ENCODE results near the gene TNFRSF14. TPM values are rescaled to one million over a fixed set of nuclear protein-coding genes. Genes with fewer than 3 reads are reported as not detected.
A peak's percentile ranks its signal among the peaks of the same experiment; 100 is the strongest.
"Not testable (repeated sequence)": the region's sequence is repeated elsewhere in the genome, so short reads cannot be mapped to it uniquely, and the experiment has no call there.

TNFRSF14 gene
- total RNA-seq, 1 donor from 2014 or later: 16.0 TPM

DNA sequence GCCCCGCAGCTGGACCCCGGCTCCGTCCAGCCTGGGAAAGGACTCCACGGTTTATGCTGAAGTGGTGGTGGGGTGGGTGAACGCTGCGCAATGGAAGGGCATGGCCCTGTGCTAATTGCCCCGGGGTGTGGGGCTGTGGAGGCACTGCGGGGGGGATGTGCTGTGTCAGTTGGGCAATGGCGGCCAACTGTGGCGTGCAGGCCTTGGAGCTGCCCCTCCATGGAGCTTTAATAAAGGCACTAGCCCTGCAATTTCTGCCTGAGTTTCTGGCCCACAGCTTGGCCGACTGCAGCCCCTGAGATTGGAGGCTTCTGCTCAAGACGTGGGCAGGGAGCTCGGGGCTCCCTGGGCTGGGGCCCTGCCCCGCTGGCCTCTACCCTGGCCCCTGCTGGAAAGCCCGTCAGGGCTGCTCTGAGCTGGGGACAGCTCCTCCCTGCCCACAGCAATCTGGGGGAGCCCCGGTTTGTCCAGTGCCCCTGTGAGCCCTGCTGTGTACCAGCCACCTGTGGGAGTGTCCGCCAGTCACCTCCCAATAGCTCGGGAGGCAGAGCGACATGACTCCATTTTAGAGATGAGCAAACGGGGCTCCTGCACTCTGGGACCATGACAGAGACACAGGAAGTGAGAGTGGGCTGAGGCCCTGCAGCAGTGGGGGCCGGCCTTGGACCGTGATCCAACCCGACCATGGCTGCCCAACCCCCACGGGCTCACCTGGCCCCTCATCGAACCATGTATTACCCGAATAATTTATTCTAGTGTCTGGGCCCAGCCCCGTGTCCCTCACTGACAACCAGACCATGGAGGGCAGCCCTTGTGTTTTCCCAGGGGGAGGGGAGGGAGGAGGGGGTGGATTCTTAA, 8.7 kb upstream of the TNFRSF14 start:
- DNase-seq (peak; percentile 64), ATAC-seq (ENCODE audit: poor library complexity) (no peak)
- intact Hi-C loops (cut with DNase I): loop anchor here (2.0 kb wide), 2 partner anchors 31 to 133 kb away; no protein-coding TSS in a partner anchor

DNA sequence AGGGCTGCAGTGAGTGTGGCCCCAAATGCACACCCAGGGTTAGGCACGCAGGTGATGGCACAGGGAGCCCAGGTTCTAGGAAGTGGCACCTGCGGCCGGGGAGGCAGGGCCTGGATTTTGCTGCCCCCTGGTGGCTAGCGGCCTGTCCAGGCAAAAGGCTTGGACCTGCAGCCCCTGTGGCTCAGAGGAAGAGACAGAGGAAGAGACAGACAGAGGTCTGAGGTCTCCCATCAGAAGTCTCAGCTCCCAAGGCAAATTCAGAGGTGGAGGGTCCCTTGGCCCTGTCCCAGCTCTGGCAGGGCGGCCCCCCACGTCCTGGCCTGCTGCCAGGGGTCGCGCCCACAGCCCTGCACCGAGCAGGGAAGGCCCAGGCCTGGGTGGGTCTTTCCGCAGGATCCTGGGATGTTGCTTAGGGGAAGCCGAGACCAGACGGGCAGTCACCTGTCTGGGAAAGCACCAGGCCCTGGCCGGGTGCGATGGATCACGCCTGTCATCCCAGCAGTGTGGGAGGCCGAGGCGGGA, 8.0 kb upstream of the TNFRSF14 start:
- intact Hi-C loops (cut with DNase I): loop anchor here (2.0 kb wide), 1 partner anchor 31 kb away; no protein-coding TSS in a partner anchor
- ATAC-seq (ENCODE audit: poor library complexity) (peak; percentile 62), DNase-seq (peak; percentile 88)

DNA sequence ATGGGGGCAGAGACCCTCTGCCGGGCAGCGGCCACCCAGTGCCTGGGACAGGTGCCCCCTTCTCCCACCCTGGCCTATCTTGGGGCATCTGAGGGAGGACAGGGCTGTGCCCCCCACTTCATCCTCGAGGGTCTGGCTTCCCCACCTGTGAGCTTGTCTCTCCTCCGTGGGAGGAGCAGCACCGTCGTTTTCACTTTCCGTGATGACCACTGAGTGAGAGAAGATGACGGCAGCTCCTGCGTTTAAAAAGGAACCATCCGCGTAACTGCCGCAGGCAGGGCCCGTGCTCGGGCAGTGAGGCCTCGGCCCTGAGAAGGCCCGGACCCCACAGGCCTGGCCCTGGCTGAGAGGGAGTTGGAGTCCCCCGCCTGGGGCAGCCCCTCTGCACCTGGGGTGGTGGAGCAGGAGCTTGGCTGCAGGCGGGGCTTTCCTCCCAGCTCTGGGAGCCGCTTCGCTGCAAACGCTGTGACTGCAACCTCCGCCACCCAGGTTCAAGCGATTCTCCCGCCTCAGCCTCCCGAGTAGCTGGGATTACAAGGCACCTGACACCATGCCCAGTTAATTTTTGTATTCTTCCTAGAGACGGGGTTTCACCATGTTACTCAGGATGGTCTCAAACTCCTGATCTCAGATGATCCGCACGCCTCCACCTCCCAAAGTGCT, 6.7 kb upstream of the TNFRSF14 start:
- not testable (repeated sequence) for DNase-seq; ATAC-seq (ENCODE audit: poor library complexity)
- intact Hi-C loops (cut with DNase I): loop anchor here (2.0 kb wide), 1 partner anchor 29 kb away; no protein-coding TSS in a partner anchor

DNA sequence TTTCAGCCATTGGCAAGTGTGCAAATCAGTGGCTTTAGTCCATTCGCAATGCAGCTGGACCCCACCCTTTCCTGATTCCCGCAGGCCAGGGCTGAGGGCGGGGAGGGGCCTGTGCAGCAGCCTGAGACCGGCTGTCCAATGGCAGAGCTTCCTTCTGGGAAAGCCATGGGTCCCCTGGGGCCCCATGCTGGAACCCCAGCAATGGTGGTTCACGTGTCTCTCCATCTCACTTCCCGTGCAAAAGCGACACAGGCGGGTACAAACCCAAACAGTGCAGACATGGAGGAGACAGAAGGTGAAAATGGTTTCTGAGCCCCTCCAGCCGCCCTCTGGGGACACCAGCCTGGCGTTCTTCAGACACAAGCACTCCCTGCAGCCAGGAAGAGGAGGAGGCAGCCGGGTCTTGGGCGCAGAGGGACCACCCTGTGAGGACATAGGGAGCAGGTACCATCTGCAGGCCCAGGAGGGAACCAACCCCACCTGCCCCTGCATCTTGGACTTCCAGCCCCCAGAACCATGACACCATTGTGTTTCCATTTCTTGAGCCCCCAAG, 5.8 kb upstream of the TNFRSF14 start:
- intact Hi-C loops (cut with DNase I); ATAC-seq (ENCODE audit: poor library complexity); DNase-seq: not testable (repeated sequence)

DNA sequence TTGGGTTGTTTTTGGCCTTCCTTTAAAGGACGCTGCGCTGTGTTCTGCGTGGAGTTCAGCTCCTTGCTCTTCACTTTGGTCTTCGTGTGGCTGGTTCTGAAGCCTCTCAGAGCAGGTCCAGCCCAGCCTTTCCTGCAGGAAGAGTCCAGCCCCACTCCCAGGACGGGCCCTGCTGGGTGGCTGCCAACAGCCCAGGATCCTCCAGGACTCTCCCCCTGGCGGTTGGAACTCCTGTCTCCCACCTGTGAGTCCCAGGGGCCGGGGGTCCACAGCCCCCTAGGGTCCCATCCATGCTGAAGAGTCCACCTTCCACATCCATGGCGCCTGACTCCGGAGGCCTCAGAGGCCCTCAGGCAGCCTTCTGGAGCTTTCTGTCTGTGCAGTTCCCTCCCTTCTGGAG, 4.6 kb upstream of the TNFRSF14 start:
- intact Hi-C loops (cut with DNase I); ATAC-seq (ENCODE audit: poor library complexity): not testable (repeated sequence)
- peak; percentile 71 for DNase-seq

DNA sequence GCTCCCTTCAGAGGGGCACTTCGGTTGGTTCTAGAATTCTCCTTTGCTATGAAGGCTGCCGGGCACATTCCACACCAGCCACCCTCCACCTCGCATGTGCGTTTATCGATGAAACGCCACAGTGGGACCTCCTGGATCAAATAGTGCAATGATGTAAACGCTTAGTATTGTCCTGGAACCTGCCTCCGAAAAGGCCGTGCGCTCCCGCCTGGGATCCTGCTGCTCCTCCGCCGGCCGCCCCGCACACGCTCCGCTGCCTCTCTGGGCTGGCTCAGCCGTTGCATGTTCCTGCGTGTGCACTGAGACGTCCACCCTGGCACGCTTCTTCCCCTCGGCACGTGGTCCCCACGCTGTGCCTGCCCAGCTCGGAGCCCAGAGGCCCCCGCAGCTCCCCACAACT, 4.0 kb upstream of the TNFRSF14 start:
- DNase-seq: no peak
- no peak for ATAC-seq (ENCODE audit: poor library complexity)
- intact Hi-C loops (cut with DNase I): no loop called here

DNA sequence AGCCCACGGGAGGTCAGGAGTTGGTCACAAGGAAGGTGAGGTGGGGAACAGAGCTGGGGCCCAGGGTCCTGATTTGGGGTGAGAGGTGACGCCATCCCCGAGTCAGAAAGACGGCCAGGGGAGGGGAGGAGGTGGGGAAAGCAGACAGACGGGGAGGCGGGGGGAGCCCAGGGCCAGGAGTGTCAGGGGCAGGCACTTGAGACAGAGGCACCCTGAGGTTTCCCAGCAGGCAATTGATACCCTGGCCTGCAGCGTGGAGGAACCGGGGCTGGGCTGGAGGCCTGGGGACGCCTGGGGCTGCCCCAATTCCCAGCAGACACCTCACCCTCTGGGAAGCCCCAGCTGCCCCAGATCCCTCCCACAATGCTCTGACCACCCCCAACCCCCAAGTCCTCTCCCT, 3.1 kb upstream of the TNFRSF14 start:
- intact Hi-C loops (cut with DNase I); ATAC-seq (ENCODE audit: poor library complexity); DNase-seq: not testable (repeated sequence)

DNA sequence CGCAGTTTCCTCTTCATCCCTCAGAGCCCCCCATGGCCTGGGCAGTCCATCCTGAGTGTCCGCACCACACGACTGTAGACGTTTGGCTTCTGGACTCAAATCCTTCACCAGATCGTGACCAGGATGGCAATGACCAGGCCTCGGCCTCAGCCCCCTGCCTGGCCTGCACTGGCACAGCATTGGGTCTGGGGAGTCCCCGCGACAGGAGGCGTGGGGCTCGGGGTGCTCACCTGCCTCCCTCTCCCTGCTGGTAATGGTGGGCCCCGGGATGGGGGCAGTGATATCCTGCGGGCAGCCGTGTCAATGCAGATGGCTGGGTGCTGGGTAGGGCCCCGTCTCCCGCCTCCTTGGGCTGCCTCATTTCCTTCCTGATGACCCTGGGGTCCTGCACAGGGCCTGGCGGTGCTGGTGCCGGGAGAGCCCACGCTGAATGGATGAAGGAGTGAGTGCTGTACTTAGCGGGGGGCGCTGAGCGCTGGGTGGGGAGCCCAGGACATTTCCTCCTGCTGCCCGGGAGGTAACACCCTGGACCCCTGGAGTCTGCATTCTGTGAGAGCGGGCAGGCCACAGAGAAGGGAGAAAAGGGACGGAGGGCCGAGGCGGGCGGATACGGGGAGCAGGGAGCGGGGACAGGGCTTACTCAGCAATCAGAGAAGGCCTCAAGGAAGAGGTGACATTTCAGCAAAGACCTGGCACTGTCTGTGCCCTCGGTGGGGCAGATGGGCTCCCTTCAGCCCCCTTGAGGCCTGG, 2.1 kb upstream of the TNFRSF14 start:
- intact Hi-C loops (cut with DNase I): no loop called here
- DNase-seq (no peak), ATAC-seq (ENCODE audit: poor library complexity) (no peak)

DNA sequence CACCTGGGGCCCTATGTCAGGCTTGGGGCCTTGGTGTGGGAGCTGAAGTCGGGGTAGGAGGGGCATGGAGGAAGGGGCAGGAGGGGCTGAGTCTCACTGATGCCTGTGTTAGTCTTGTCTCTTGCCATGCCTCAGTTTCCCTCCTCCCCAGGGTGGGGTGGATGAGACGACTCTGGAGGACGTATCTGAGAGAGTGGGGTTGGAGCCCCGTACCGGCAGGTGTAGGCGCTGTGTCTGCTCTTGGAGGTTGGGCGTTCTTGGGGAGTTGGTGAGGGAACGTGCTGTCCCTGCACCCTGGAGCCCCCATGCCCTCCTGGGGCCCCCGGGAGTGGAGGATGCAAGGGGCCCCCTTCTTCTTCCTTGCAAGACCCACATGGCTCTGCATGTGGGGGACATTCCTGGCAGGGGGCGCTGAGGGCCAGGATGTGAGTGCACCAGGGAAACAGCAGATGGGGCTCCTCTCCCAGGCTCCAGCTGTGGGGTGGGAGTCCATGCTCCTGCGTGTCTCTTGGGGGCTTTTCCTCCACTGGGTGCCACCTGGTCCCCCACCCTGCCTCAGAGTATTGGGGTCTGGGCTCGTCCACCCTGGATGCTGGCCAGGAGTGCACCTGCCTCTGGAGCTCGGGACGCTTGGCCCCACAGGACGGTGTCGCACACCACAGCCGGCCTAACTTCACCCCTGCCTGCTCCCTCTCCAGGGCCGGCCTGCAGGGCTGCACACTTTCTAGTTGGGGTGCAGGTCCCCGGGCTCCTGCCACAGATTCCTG, 1.4 kb upstream of the TNFRSF14 start:
- DNase-seq (no peak), ATAC-seq (ENCODE audit: poor library complexity) (no peak)
- intact Hi-C loops (cut with DNase I): no loop called here

DNA sequence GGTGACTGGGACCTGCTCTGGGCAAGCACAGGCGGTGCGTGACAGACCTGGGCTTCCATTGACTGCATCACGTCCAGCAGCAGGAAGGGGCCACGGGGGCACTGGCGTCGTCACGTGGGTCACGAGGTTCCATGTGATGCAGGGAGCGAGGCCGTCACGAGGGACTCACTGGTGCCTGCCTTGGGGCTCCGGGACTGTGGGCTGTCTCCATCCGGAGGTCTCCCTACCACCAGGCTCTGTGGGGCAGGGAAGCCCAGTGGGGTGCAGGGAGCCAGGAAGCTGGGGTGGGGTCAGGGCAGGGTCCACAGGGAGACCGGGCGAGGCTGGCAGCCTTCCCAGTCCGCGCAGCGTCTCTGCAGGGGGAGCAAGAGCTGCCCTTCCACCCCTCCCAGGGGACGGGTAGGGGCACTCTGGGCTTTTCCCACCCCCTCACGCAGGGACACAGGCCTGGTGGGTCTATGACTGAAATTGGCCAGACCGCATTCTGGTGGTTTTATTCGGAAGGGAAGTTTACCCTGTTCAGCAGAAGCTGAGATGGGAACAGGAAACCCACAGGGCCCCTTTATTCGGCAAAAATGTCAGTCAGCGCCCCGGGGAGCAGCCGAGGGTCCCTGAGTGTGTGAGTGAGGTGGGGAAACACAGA, 416 bp upstream of the TNFRSF14 start:
- ATAC-seq (ENCODE audit: poor library complexity) (peak; percentile 67), DNase-seq (peak; percentile 88)
- intact Hi-C loops (cut with DNase I): no loop called here

DNA sequence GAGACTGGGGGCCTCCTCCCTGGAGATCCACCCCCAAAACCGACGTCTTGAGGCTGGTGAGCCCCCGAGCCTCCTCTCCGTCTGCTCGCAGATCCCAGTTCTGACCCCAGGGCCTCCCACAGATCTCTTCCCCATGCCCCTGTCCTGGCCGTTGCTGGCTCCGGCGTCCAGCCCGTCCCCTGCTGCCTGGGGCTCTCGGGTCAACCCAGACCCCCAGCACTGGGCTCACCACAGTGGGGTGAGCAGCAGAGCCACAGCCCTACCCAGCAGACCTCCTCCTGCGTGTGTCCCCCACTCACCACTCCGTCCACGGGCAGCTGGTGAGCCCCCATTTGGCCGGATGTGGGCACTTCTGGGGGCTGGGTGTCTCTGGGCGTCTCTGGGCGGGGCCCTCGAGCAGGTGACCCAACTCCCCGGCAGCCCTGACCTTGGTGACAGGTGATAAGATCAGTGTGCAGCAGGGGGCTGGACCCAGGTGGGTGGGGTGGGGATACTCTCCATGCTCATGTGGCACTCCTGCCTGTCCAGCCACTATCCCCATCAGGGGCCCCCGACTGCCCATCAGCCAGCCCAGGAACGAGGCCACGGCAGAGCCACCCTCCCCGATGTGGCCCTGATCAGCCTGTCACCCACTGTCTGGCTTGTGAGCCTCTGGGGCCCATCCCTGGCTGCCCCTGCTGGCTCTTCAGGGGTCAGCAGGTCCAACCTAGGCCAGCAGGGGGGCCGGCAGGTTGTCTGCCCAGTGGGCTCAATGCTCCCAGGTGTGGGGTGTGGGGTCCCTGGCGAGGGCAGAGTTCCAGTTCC, 709 bp downstream of the TNFRSF14 start:
- ATAC-seq (ENCODE audit: poor library complexity): peak; percentile 13
- DNase-seq: no peak
- intact Hi-C loops (cut with DNase I): no loop called here

DNA sequence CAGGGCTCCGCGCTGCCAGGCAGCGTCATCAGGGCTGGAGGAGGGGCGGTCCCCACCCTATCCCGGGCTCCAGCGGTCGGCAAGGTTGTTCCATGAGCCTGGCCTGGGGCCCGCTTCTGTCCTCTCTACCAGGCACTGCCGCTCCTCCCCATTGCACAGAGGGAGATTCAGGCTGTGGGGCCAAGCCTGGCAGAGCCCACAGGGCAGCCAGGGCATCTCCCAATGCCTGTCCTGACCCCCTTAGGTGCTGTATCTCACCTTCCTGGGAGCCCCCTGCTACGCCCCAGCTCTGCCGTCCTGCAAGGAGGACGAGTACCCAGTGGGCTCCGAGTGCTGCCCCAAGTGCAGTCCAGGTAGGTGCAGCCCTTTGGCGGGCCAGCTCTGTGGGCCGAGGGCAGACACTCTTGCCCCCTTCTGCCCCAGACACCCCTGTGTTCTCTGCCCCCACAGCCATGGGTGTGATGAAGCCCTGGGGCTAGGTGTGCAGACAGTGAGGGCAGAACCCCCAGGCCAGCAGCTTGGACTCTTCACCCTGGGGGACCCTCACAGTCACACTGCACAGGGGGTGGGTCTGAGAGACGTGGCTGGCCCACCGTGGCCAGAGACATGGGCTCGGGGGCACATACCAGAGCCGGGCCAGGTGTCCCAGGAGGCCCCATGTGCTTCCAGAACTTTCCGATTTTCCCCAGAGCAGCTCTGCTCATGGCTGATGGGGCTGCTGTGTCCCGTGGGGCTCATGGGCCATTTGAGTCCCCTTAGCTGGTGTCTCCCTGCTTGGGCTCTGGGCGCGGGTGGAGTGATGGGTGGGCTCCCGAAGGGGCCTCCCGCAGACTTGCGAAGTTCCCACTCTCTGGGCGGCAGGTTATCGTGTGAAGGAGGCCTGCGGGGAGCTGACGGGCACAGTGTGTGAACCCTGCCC, 1.6 kb downstream of the TNFRSF14 start:
- ATAC-seq (ENCODE audit: poor library complexity) (no peak), DNase-seq (no peak)
- intact Hi-C loops (cut with DNase I): no loop called here

DNA sequence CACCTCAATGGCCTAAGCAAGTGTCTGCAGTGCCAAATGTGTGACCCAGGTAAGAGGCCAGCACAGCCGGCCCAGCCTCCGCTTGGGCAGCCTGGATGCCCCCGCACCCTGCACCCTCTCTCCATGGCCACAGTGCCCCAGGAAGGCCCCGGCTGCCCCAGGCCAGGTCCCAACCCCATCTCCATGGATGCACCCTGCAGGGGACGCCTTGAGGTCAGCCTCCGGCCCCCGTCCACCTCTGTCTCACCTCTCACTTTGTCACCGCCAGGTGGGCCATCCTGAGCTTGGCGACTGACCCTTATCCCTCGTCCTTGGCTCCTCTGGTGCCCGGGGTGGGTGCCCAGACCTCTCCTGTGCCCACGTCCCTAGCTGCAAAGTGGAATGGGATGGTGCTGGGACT, 2.2 kb downstream of the TNFRSF14 start:
- DNase-seq (no peak), ATAC-seq (ENCODE audit: poor library complexity) (no peak)
- intact Hi-C loops (cut with DNase I): no loop called here

DNA sequence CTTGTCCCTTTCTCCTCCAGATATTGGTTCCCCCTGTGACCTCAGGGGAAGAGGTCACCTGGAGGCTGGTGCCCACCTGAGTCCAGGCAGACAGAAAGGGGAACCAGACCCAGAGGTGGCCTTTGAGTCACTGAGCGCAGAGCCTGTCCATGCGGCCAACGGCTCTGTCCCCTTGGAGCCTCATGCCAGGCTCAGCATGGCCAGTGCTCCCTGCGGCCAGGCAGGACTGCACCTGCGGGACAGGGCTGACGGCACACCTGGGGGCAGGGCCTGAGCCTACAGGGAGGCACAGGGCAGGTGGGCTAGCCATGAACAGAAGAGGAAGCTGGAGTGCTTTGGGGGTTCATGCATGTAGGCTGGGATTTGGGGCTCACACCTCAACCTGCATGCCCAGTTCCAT, 2.7 kb downstream of the TNFRSF14 start:
- intact Hi-C loops (cut with DNase I): no loop called here
- ATAC-seq (ENCODE audit: poor library complexity): no peak
- no peak for DNase-seq

DNA sequence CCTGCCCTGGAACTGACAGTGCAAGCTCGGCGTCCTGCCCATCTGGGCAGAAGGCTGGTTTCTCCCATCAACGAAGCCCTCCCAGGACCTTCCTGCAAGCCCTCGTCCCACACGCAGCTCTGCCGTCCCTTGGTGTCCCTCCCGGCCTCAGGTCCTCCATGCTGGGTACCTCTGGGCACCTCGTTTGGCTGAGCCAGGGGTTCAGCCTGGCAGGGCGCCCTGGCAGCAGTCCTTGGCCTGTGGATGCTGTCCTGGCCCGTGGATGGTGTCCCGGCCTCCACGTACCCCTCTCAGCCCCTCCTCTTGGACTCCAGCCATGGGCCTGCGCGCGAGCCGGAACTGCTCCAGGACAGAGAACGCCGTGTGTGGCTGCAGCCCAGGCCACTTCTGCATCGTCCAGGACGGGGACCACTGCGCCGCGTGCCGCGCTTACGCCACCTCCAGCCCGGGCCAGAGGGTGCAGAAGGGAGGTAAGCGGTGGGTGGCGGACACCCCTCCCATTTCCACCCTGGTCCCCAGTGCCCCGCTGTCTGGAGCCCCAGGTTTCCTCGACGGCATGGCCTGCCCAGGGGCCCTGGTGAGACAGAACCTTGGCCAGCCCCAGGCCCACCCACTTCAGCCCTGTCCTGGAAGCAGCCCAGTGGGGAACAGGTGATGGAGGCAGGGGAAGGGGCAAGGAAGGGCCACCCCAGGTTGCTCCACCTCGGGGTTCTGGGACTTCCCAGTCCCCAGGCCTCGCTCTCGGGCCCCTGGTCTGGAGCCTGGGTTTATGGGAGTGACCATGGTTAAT, 3.5 kb downstream of the TNFRSF14 start:
- intact Hi-C loops (cut with DNase I): no loop called here
- no peak for DNase-seq

More for the DNA sequence above, 3.5 kb downstream of the TNFRSF14 start:
- ATAC-seq (ENCODE audit: poor library complexity): no peak
